ENCODE data around the gene ABCA2. TPM values are rescaled to one million over a fixed set of nuclear protein-coding genes. Genes with fewer than 3 reads are reported as not detected.

ABCA2 gene
- total RNA-seq, 1 donor from 2014 or later = 102 TPM

GRCh38 chr9:137045294-137046087 lies 17.5 kb upstream of the ABCA2 start:
- no peaks in the 10 kb centered on the region for H3K9me3 ChIP-seq
- peak overlapping the region; percentile 72 to 81 for H3K4me3 ChIP-seq
- peaks cover 18% of the 10 kb centered on the region for H3K27me3 ChIP-seq
- intact Hi-C loops (cut with DNase I) = loop anchor here (2.0 kb wide), 1 partner anchor 19 kb away; no protein-coding TSS in a partner anchor
- H3K4me1 ChIP-seq = peaks cover 5 to 20% of the 10 kb centered on the region in 2 donors
- DNase-seq (ENCODE audit: low spot score in 2 of 2) = no peak
- TF ChIP-seq, protein P1, sequence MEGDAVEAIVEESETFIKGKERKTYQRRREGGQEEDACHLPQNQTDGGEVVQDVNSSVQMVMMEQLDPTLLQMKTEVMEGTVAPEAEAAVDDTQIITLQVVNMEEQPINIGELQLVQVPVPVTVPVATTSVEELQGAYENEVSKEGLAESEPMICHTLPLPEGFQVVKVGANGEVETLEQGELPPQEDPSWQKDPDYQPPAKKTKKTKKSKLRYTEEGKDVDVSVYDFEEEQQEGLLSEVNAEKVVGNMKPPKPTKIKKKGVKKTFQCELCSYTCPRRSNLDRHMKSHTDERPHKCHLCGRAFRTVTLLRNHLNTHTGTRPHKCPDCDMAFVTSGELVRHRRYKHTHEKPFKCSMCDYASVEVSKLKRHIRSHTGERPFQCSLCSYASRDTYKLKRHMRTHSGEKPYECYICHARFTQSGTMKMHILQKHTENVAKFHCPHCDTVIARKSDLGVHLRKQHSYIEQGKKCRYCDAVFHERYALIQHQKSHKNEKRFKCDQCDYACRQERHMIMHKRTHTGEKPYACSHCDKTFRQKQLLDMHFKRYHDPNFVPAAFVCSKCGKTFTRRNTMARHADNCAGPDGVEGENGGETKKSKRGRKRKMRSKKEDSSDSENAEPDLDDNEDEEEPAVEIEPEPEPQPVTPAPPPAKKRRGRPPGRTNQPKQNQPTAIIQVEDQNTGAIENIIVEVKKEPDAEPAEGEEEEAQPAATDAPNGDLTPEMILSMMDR (IDR thresholded peaks at IDR 0.05) = no peak
- peaks cover 3 to 8% of the 10 kb centered on the region in 2 donors for H3K36me3 ChIP-seq
- peak overlapping the region; percentile 29 to 49 for H3K27ac ChIP-seq

GRCh38 chr9:137044502-137045177 lies 16.6 kb upstream of the ABCA2 start:
- TF ChIP-seq, protein P1 (IDR thresholded peaks at IDR 0.05) = no peak
- peaks cover 5 to 20% of the 10 kb centered on the region in 2 donors for H3K4me1 ChIP-seq

GRCh38 chr9:137044037-137044436 lies 16.0 kb upstream of the ABCA2 start:
- Histone ChIP-seq H3K9me3 (no peaks in the 10 kb centered on the region), H3K4me1 (peaks cover 5 to 20% of the 10 kb centered on the region in 2 donors), H3K27ac (peak overlapping the region in 1 of 2 donors; percentile 53), H3K36me3 (peaks cover 17 to 22% of the 10 kb centered on the region in 2 donors), H3K27me3 (peaks cover 11% of the 10 kb centered on the region), H3K4me3 (peak overlapping the region in 1 of 2 donors; percentile 72)
- intact Hi-C loops (cut with DNase I) = no loop called here
- no peak for DNase-seq (ENCODE audit: low spot score in 2 of 2)
- TF ChIP-seq, protein P1 (IDR thresholded peaks at IDR 0.05) = no peak

More at GRCh38 chr9:137044502-137045177, 16.6 kb upstream of the ABCA2 start:
- H3K27me3 ChIP-seq = peaks cover 17% of the 10 kb centered on the region
- peak overlapping the region; percentile 72 to 81 for H3K4me3 ChIP-seq
- peaks cover 11 to 16% of the 10 kb centered on the region in 2 donors for H3K36me3 ChIP-seq
- no peaks in the 10 kb centered on the region for H3K9me3 ChIP-seq
- DNase-seq (ENCODE audit: low spot score in 2 of 2) = no peak
- no peak overlapping the region for H3K27ac ChIP-seq
- intact Hi-C loops (cut with DNase I) = no loop called here

- DNase-seq (ENCODE audit: low spot score in 2 of 2) = no peak
- Histone ChIP-seq H3K4me1 (peaks cover 5 to 20% of the 10 kb centered on the region in 2 donors), H3K9me3 (no peaks in the 10 kb centered on the region), H3K4me3 (no peak overlapping the region), H3K27ac (peak overlapping the region in 1 of 2 donors; percentile 53), H3K27me3 (peaks cover 5% of the 10 kb centered on the region), H3K36me3 (peaks cover 18 to 27% of the 10 kb centered on the region in 2 donors)
- intact Hi-C loops (cut with DNase I) = no loop called here
- TF ChIP-seq, protein P1 (IDR thresholded peaks at IDR 0.05) = no peak
Measured at GRCh38 chr9:137042751-137043727, 15.0 kb upstream of the ABCA2 start.

GRCh38 chr9:137041124-137041523 lies 13.1 kb upstream of the ABCA2 start:
- Histone ChIP-seq H3K36me3 (peaks cover 18 to 27% of the 10 kb centered on the region in 2 donors), H3K4me1 (peaks cover 5 to 15% of the 10 kb centered on the region in 2 donors), H3K27ac (peak overlapping the region in 1 of 2 donors; percentile 17), H3K4me3 (no peak overlapping the region), H3K9me3 (no peaks in the 10 kb centered on the region), H3K27me3 (no peaks in the 10 kb centered on the region)
- TF ChIP-seq, protein P1 (IDR thresholded peaks at IDR 0.05) = no peak
- intact Hi-C loops (cut with DNase I) = no loop called here
- no peak for DNase-seq (ENCODE audit: low spot score in 2 of 2)

Measured in ascending aorta (tissue), 2 donors.